ENCODE data around the gene ASPDH. TPM values are rescaled to one million over a fixed set of nuclear protein-coding genes. Genes with fewer than 3 reads are reported as not detected.
A peak's percentile ranks its signal among the peaks of the same experiment; 100 is the strongest.

The ASPDH gene
- total RNA-seq (0.57 TPM), polyA plus RNA-seq (0.50 TPM)
- long read RNA-seq, donor 1 = 0 reads
- long read RNA-seq, donor 2 = 0 reads
- long read RNA-seq, donor 3, partial matches to known transcripts = 0 of 3 reads
- long read RNA-seq, donor 3, other reads (novel, unspliced or antisense) = 0 of 3 reads
- long read RNA-seq, donor 4 = 0 reads
- long read RNA-seq, donor 5, partial matches to known transcripts = 0 of 2 reads
- long read RNA-seq, donor 5, other reads (novel, unspliced or antisense) = 0 of 2 reads
- long read RNA-seq, donor 6 = 0 reads
- long read RNA-seq, donor 7, partial matches to known transcripts = 0 of 1 reads
- long read RNA-seq, donor 7, other reads (novel, unspliced or antisense) = 0 of 1 reads
- long read RNA-seq, donor 8 = 0 reads
- long read RNA-seq, donor 9, partial matches to known transcripts = 0 of 1 reads
- long read RNA-seq, donor 9, other reads (novel, unspliced or antisense) = 0 of 1 reads
- long read RNA-seq, donor 10 = 0 reads

- Histone ChIP-seq H3K4me3 (ENCODE audit: low read length in 2 of 2) (no peak within 1 kb of the TSS), H3K4me1 (ENCODE audit: control insufficient read depth in 2 of 2, insufficient read depth in 2 of 2, low read length in 2 of 2) (peaks cover 9 to 13% of the 10 kb centered on the region in 2 donors), H3K36me3 (ENCODE audit: control insufficient read depth in 2 of 2, insufficient read depth in 2 of 2, low read length in 1 of 2) (no peaks in the 10 kb centered on the region), H3K9me3 (ENCODE audit: control insufficient read depth in 2 of 2, insufficient read depth in 1 of 2, low read length in 1 of 2) (peaks cover 0 to 4% of the 10 kb centered on the region in 2 donors), H3K27ac (ENCODE audit: low read depth in 1 of 2, low read length in 1 of 2) (no peak within 1 kb of the TSS), H3K27me3 (ENCODE audit: control insufficient read depth in 2 of 2, insufficient read depth in 1 of 2, low read length in 1 of 2) (peaks cover 2 to 24% of the 10 kb centered on the region in 2 donors)
- 66% methylated on average over 22 of the region's 22 CpGs for WGBS
- no peak for DNase-seq (ENCODE audit: low read depth in 6 of 9, low spot score in 9 of 9)
These were observed at the start of gene ASPDH for GRCh38 chr19:50513746-50514345. TSS of gene ASPDH (minus strand) at chr19:50513913. CDS start at chr19:50513823, 90 bp downstream.

GRCh38 chr19:50562996-50563395, 49.3 kb upstream of the ASPDH start:
- Histone ChIP-seq H3K27ac (ENCODE audit: low read depth in 1 of 2, low read length in 1 of 2) (no peak overlapping the region), H3K27me3 (ENCODE audit: control insufficient read depth in 2 of 2, insufficient read depth in 1 of 2, low read length in 1 of 2) (peaks cover 31 to 65% of the 10 kb centered on the region in 2 donors), H3K4me1 (ENCODE audit: control insufficient read depth in 2 of 2, insufficient read depth in 2 of 2, low read length in 2 of 2) (no peaks in the 10 kb centered on the region), H3K4me3 (ENCODE audit: low read length in 2 of 2) (no peak overlapping the region), H3K36me3 (ENCODE audit: control insufficient read depth in 2 of 2, insufficient read depth in 2 of 2, low read length in 1 of 2) (no peaks in the 10 kb centered on the region), H3K9me3 (ENCODE audit: control insufficient read depth in 2 of 2, insufficient read depth in 1 of 2, low read length in 1 of 2) (no peaks in the 10 kb centered on the region)
- WGBS = 80% methylated on average over 9 of the region's 9 CpGs
- DNase-seq (ENCODE audit: low read depth in 6 of 9, low spot score in 9 of 9) = no peak

- 76% methylated on average over 4 of the region's 4 CpGs for WGBS
- H3K27ac ChIP-seq (ENCODE audit: low read depth in 1 of 2, low read length in 1 of 2) = no peak overlapping the region
- H3K36me3 ChIP-seq (ENCODE audit: control insufficient read depth in 2 of 2, insufficient read depth in 2 of 2, low read length in 1 of 2) = no peaks in the 10 kb centered on the region
- DNase-seq (ENCODE audit: low read depth in 6 of 9, low spot score in 9 of 9) = no peak
- peaks cover 26 to 64% of the 10 kb centered on the region in 2 donors for H3K27me3 ChIP-seq (ENCODE audit: control insufficient read depth in 2 of 2, insufficient read depth in 1 of 2, low read length in 1 of 2)
- no peaks in the 10 kb centered on the region for H3K9me3 ChIP-seq (ENCODE audit: control insufficient read depth in 2 of 2, insufficient read depth in 1 of 2, low read length in 1 of 2)
- H3K4me1 ChIP-seq (ENCODE audit: control insufficient read depth in 2 of 2, insufficient read depth in 2 of 2, low read length in 2 of 2) = no peaks in the 10 kb centered on the region
- H3K4me3 ChIP-seq (ENCODE audit: low read length in 2 of 2) = no peak overlapping the region
These were observed 48.6 kb upstream of the ASPDH start for GRCh38 chr19:50562329-50562728.

GRCh38 chr19:50559636-50560035, 45.9 kb upstream of the ASPDH start:
- no peak overlapping the region for H3K4me3 ChIP-seq (ENCODE audit: low read length in 2 of 2)
- H3K9me3 ChIP-seq (ENCODE audit: control insufficient read depth in 2 of 2, insufficient read depth in 1 of 2, low read length in 1 of 2) = no peaks in the 10 kb centered on the region
- peaks cover 3 to 4% of the 10 kb centered on the region in 2 donors for H3K4me1 ChIP-seq (ENCODE audit: control insufficient read depth in 2 of 2, insufficient read depth in 2 of 2, low read length in 2 of 2)
- DNase-seq (ENCODE audit: low read depth in 6 of 9, low spot score in 9 of 9) = no peak
- H3K27me3 ChIP-seq (ENCODE audit: control insufficient read depth in 2 of 2, insufficient read depth in 1 of 2, low read length in 1 of 2) = peaks cover 24 to 64% of the 10 kb centered on the region in 2 donors
- H3K27ac ChIP-seq (ENCODE audit: low read depth in 1 of 2, low read length in 1 of 2) = no peak overlapping the region
- WGBS = 82% methylated on average over 10 of the region's 10 CpGs
- H3K36me3 ChIP-seq (ENCODE audit: control insufficient read depth in 2 of 2, insufficient read depth in 2 of 2, low read length in 1 of 2) = no peaks in the 10 kb centered on the region

- 92% methylated on average over 13 of the region's 13 CpGs for WGBS
- DNase-seq (ENCODE audit: low read depth in 6 of 9, low spot score in 9 of 9) = no peak
- H3K4me3 ChIP-seq (ENCODE audit: low read length in 2 of 2) = no peak overlapping the region
- no peaks in the 10 kb centered on the region for H3K36me3 ChIP-seq (ENCODE audit: control insufficient read depth in 2 of 2, insufficient read depth in 2 of 2, low read length in 1 of 2)
- H3K27me3 ChIP-seq (ENCODE audit: control insufficient read depth in 2 of 2, insufficient read depth in 1 of 2, low read length in 1 of 2) = peaks cover 24 to 59% of the 10 kb centered on the region in 2 donors
- peaks cover 3 to 4% of the 10 kb centered on the region in 2 donors for H3K4me1 ChIP-seq (ENCODE audit: control insufficient read depth in 2 of 2, insufficient read depth in 2 of 2, low read length in 2 of 2)
- no peak overlapping the region for H3K27ac ChIP-seq (ENCODE audit: low read depth in 1 of 2, low read length in 1 of 2)
- no peaks in the 10 kb centered on the region for H3K9me3 ChIP-seq (ENCODE audit: control insufficient read depth in 2 of 2, insufficient read depth in 1 of 2, low read length in 1 of 2)
These were observed 44.7 kb upstream of the ASPDH start for GRCh38 chr19:50558449-50558848.

GRCh38 chr19:50558039-50558438, 44.3 kb upstream of the ASPDH start:
- WGBS = 93% methylated on average over 4 of the region's 4 CpGs
- DNase-seq (ENCODE audit: low read depth in 6 of 9, low spot score in 9 of 9) = no peak
- no peaks in the 10 kb centered on the region for H3K36me3 ChIP-seq (ENCODE audit: control insufficient read depth in 2 of 2, insufficient read depth in 2 of 2, low read length in 1 of 2)
- H3K9me3 ChIP-seq (ENCODE audit: control insufficient read depth in 2 of 2, insufficient read depth in 1 of 2, low read length in 1 of 2) = no peaks in the 10 kb centered on the region
- no peak overlapping the region for H3K4me3 ChIP-seq (ENCODE audit: low read length in 2 of 2)
- peaks cover 3 to 4% of the 10 kb centered on the region in 2 donors for H3K4me1 ChIP-seq (ENCODE audit: control insufficient read depth in 2 of 2, insufficient read depth in 2 of 2, low read length in 2 of 2)
- no peak overlapping the region for H3K27ac ChIP-seq (ENCODE audit: low read depth in 1 of 2, low read length in 1 of 2)
- H3K27me3 ChIP-seq (ENCODE audit: control insufficient read depth in 2 of 2, insufficient read depth in 1 of 2, low read length in 1 of 2) = peaks cover 19 to 59% of the 10 kb centered on the region in 2 donors

- Histone ChIP-seq H3K4me3 (ENCODE audit: low read length in 2 of 2) (no peak overlapping the region), H3K27me3 (ENCODE audit: control insufficient read depth in 2 of 2, insufficient read depth in 1 of 2, low read length in 1 of 2) (peaks cover 22 to 61% of the 10 kb centered on the region in 2 donors), H3K9me3 (ENCODE audit: control insufficient read depth in 2 of 2, insufficient read depth in 1 of 2, low read length in 1 of 2) (no peaks in the 10 kb centered on the region), H3K4me1 (ENCODE audit: control insufficient read depth in 2 of 2, insufficient read depth in 2 of 2, low read length in 2 of 2) (peaks cover 3 to 4% of the 10 kb centered on the region in 2 donors), H3K27ac (ENCODE audit: low read depth in 1 of 2, low read length in 1 of 2) (no peak overlapping the region), H3K36me3 (ENCODE audit: control insufficient read depth in 2 of 2, insufficient read depth in 2 of 2, low read length in 1 of 2) (no peaks in the 10 kb centered on the region)
- DNase-seq (ENCODE audit: low read depth in 6 of 9, low spot score in 9 of 9) = no peak
- WGBS = 25% methylated on average over 20 of the region's 20 CpGs
These were observed 43.4 kb upstream of the ASPDH start for GRCh38 chr19:50557009-50557613.

- peak in 8 of 9 donors; percentile 3 to 53 (median 24) for DNase-seq (ENCODE audit: low read depth in 6 of 9, low spot score in 9 of 9)
- Histone ChIP-seq H3K4me3 (ENCODE audit: low read length in 2 of 2) (peak overlapping the region in 1 of 2 donors; percentile 1), H3K27me3 (ENCODE audit: control insufficient read depth in 2 of 2, insufficient read depth in 1 of 2, low read length in 1 of 2) (peaks cover 26 to 67% of the 10 kb centered on the region in 2 donors), H3K27ac (ENCODE audit: low read depth in 1 of 2, low read length in 1 of 2) (no peak overlapping the region), H3K36me3 (ENCODE audit: control insufficient read depth in 2 of 2, insufficient read depth in 2 of 2, low read length in 1 of 2) (no peaks in the 10 kb centered on the region), H3K4me1 (ENCODE audit: control insufficient read depth in 2 of 2, insufficient read depth in 2 of 2, low read length in 2 of 2) (peaks cover 3 to 4% of the 10 kb centered on the region in 2 donors), H3K9me3 (ENCODE audit: control insufficient read depth in 2 of 2, insufficient read depth in 1 of 2, low read length in 1 of 2) (no peaks in the 10 kb centered on the region)
- WGBS = 1% methylated on average over 39 of the region's 39 CpGs
These were observed 42.7 kb upstream of the ASPDH start for GRCh38 chr19:50556282-50557008.
